Dermis microvascular lymphatic vessel endothelial cell (primary cell): ENCODE results near the gene CAPZB. TPM values are rescaled to one million over a fixed set of nuclear protein-coding genes. Genes with fewer than 3 reads are reported as not detected.
"Not testable (repeated sequence)": the region's sequence is repeated elsewhere in the genome, so short reads cannot be mapped to it uniquely, and the experiment has no call there.

Source experiments
- DNase-seq, 2 donors: peaks; one replicate each; pipeline versions ENCODE4 v3.0.0 to v3.0.0-alpha.2; 2010; ENCODE audit warnings: low read depth in 2 of 2
- total RNA-seq: library from RNA; depleted of rRNA; stranded (reverse); fragments of >200 nt; gene quantifications from 2 replicates; pipeline ENCODE4 v1.2.1, GENCODE V29; 2014

CAPZB gene
- total RNA-seq, 1 donor from 2014 or later, result 119 TPM

GRCh38 chr1:19499887-19500286 is 14.5 kb upstream of the CAPZB start:
- not testable (repeated sequence) for DNase-seq

GRCh38 chr1:19497443-19497842 is 12.1 kb upstream of the CAPZB start:
- DNase-seq, result not testable (repeated sequence)

- DNase-seq, result no peak
Observed at GRCh38 chr1:19496527-19496874, 11.2 kb upstream of the CAPZB start.

- DNase-seq, result no peak
Observed at GRCh38 chr1:19495799-19496526, 10.6 kb upstream of the CAPZB start.

GRCh38 chr1:19495000-19495656 is 9.8 kb upstream of the CAPZB start:
- DNase-seq, result no peak

- DNase-seq, result no peak
Observed at GRCh38 chr1:19493547-19493946, 8.2 kb upstream of the CAPZB start.

GRCh38 chr1:19489996-19490395 is 4.7 kb upstream of the CAPZB start:
- no peak for DNase-seq

GRCh38 chr1:19488136-19488535 is 2.8 kb upstream of the CAPZB start:
- DNase-seq, result no peak

- DNase-seq, result peak in 1 of 2 donors; percentile 35
Observed at GRCh38 chr1:19484798-19485361, 459 bp downstream of the CAPZB start.

GRCh38 chr1:19484338-19484797 is 971 bp downstream of the CAPZB start:
- DNase-seq, result no peak

- DNase-seq, result no peak
Observed at GRCh38 chr1:19483691-19484090, 1.6 kb downstream of the CAPZB start.

GRCh38 chr1:19483261-19483660 is 2.1 kb downstream of the CAPZB start:
- no peak for DNase-seq

GRCh38 chr1:19481826-19482398 is 3.4 kb downstream of the CAPZB start:
- no peak for DNase-seq

GRCh38 chr1:19480282-19480681 is 5.1 kb downstream of the CAPZB start:
- no peak for DNase-seq

- DNase-seq, result peak; percentile 40 to 52
Observed at GRCh38 chr1:19479351-19480120, 5.8 kb downstream of the CAPZB start.

- no peak for DNase-seq
Observed at GRCh38 chr1:19478322-19478721, 7.0 kb downstream of the CAPZB start.

- peak in 1 of 2 donors; percentile 31 for DNase-seq
Observed at GRCh38 chr1:19477284-19478249, 7.8 kb downstream of the CAPZB start.

- DNase-seq, result peak; percentile 94 to 98
Observed at GRCh38 chr1:19476450-19477190, 8.7 kb downstream of the CAPZB start.

- DNase-seq, result no peak
Observed at GRCh38 chr1:19475296-19475695, 10.0 kb downstream of the CAPZB start.

- no peak for DNase-seq
Observed at GRCh38 chr1:19472174-19472573, 13.2 kb downstream of the CAPZB start.
